ENCODE data around the gene BICDL1. TPM values are rescaled to one million over a fixed set of nuclear protein-coding genes. Genes with fewer than 3 reads are reported as not detected.

The BICDL1 gene
- total RNA-seq, 4 donors from 2014 or later: 0.47 to 13.9 (median 1.2) TPM

DNA sequence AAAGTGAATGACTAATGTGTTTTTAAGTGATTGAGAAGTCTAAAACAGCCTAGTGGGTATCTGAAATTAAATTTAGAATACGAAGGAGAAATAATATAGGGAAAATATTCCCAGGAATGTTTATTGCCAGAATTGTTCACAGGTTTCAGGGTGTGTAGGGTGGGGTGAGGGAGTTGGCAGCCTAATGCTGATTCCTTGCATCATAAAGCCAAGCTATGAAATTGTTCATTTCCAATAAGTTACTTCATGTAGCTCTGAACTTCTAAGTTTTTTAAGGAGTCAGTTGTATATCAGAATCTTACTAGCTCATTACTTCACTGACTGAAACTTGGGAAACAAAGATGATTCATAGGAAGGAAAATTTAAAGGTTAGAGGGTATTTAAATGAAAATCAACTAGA lies 71.2 kb downstream of the BICDL1 start:
- ATAC-seq: no peak
- H3K27ac ChIP-seq: no peak overlapping the region
- H3K4me3 ChIP-seq: no peak overlapping the region
- peaks cover 29% of the 10 kb centered on the region for H3K27me3 ChIP-seq
- no peaks in the 10 kb centered on the region for H3K36me3 ChIP-seq
- H3K4me1 ChIP-seq: no peaks in the 10 kb centered on the region
- no peaks in the 10 kb centered on the region for H3K9me3 ChIP-seq
- no peak for TF ChIP-seq EP300 (IDR thresholded peaks at IDR 0.05)
- no peak for TF ChIP-seq POLR2A (IDR thresholded peaks at IDR 0.05)
- TF ChIP-seq POLR2AphosphoS5 (IDR thresholded peaks at IDR 0.05): no peak
- TF ChIP-seq, protein P1, sequence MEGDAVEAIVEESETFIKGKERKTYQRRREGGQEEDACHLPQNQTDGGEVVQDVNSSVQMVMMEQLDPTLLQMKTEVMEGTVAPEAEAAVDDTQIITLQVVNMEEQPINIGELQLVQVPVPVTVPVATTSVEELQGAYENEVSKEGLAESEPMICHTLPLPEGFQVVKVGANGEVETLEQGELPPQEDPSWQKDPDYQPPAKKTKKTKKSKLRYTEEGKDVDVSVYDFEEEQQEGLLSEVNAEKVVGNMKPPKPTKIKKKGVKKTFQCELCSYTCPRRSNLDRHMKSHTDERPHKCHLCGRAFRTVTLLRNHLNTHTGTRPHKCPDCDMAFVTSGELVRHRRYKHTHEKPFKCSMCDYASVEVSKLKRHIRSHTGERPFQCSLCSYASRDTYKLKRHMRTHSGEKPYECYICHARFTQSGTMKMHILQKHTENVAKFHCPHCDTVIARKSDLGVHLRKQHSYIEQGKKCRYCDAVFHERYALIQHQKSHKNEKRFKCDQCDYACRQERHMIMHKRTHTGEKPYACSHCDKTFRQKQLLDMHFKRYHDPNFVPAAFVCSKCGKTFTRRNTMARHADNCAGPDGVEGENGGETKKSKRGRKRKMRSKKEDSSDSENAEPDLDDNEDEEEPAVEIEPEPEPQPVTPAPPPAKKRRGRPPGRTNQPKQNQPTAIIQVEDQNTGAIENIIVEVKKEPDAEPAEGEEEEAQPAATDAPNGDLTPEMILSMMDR (IDR thresholded peaks at IDR 0.05): no peak
- WGBS, 2 donors (ENCODE audit: low coverage in 1 of 2): 72 to 83% methylated on average over 1 of the region's 1 CpG

DNA sequence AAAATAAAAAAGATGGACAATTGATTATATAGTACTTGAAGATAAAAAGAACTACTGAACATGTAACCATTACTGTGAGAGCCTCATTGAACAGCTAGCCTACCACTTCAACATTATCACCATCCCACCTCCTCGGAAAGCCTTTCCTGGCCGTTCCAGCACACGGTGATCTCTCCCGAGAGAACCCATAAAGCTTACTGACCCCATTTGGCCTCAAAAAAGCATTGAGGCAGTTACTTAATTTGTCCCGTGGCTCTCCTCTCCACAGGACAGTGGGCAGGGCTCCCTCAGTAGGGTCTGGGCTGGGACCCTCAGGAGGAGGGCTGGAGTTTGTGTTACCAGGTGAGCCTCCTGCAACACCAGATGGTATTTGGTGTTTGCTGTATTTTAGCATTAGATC lies 71.7 kb downstream of the BICDL1 start:
- no peak for ATAC-seq
- peaks cover 32% of the 10 kb centered on the region for H3K27me3 ChIP-seq

DNA sequence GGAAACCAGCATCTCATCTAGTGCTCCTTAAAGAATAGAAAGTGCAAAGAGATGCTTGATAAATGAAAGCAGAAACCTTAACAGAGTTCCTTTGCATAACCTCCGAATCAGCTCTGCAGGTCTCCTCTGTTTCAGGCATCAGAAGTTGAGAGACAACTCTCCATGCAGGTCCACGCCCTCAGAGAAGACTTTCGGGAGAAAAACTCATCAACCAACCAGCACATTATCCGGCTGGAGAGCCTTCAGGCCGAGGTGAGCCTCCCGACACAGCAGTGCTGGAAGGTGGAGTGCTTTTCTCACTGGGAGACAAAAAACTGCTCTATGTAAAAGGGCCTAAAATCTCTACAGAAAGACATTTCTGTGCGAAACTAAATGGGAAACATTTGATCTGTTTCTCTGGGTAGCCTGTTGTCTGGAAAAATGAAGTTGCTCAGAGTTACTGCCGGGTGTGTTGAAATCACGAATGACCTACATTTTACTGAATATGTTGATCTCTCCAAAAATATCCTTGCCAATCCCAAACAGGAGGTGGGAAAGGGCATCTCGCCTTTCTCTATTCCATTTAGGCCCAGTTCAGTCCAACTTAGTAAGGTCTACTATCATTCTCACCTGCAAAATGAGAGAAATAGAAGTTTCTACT lies 72.7 kb downstream of the BICDL1 start:
- no peak overlapping the region for H3K27ac ChIP-seq
- WGBS, 2 donors (ENCODE audit: low coverage in 1 of 2): 82 to 91% methylated on average over 5 to 9 of the region's 10 CpGs
- no peaks in the 10 kb centered on the region for H3K4me1 ChIP-seq
- no peak for TF ChIP-seq POLR2AphosphoS5 (IDR thresholded peaks at IDR 0.05)
- no peak for ATAC-seq
- H3K27me3 ChIP-seq: peaks cover 28% of the 10 kb centered on the region
- no peaks in the 10 kb centered on the region for H3K36me3 ChIP-seq
- no peak overlapping the region for H3K4me3 ChIP-seq
- no peaks in the 10 kb centered on the region for H3K9me3 ChIP-seq

More for the DNA sequence above, 71.7 kb downstream of the BICDL1 start:
- Histone ChIP-seq H3K4me3 (no peak overlapping the region), H3K27ac (no peak overlapping the region), H3K9me3 (no peaks in the 10 kb centered on the region), H3K36me3 (no peaks in the 10 kb centered on the region), H3K4me1 (no peaks in the 10 kb centered on the region)
- WGBS, 2 donors (ENCODE audit: low coverage in 1 of 2): 62% methylated on average over 5 of the region's 5 CpGs; no CpG with 5 or more reads in 1 of the 2 donors
- TF ChIP-seq POLR2AphosphoS5 (IDR thresholded peaks at IDR 0.05) (no peak), POLR2A (IDR thresholded peaks at IDR 0.05) (no peak), EP300 (IDR thresholded peaks at IDR 0.05) (no peak)
- TF ChIP-seq, protein P1 (IDR thresholded peaks at IDR 0.05): no peak

DNA sequence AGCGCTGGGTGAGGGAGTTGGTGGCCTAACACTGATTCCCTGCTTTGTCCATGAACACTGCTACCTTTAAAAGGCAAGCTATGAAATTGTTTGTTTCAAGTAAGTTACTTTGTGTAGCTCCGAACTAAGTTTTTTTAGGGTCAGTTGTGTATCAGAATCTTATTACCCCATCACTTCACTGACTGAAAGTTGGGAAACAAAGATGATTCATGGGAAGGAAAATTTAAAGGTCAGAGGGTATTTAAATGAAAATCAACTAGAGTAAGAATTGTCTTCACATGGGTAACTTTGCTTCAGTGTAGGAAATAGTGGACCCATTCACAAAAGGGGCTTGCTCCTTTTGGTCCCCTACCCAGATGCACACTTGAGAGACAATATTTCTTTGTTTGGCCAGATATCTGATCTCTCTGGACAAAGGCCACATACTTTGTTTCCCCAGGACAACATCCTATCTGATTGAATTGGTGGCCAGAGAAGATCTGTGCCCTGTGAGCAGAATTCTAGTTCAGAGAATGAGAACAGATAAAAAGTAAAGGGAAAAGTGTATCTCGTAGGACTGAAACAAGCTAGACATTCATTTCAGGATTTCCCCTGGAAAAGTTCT lies 74.0 kb downstream of the BICDL1 start:
- TF ChIP-seq POLR2AphosphoS5 (IDR thresholded peaks at IDR 0.05): no peak
- TF ChIP-seq, protein P1 (IDR thresholded peaks at IDR 0.05): no peak
- no peak for TF ChIP-seq EP300 (IDR thresholded peaks at IDR 0.05)
- no peak for TF ChIP-seq POLR2A (IDR thresholded peaks at IDR 0.05)
- H3K4me3 ChIP-seq: no peak overlapping the region
- H3K9me3 ChIP-seq: no peaks in the 10 kb centered on the region
- no peak overlapping the region for H3K27ac ChIP-seq
- peaks cover 25% of the 10 kb centered on the region for H3K27me3 ChIP-seq
- H3K4me1 ChIP-seq: no peaks in the 10 kb centered on the region
- H3K36me3 ChIP-seq: no peaks in the 10 kb centered on the region
- 41 to 100% methylated on average over 2 to 3 of the region's 3 CpGs for WGBS, 2 donors (ENCODE audit: low coverage in 1 of 2)
- ATAC-seq: no peak

DNA sequence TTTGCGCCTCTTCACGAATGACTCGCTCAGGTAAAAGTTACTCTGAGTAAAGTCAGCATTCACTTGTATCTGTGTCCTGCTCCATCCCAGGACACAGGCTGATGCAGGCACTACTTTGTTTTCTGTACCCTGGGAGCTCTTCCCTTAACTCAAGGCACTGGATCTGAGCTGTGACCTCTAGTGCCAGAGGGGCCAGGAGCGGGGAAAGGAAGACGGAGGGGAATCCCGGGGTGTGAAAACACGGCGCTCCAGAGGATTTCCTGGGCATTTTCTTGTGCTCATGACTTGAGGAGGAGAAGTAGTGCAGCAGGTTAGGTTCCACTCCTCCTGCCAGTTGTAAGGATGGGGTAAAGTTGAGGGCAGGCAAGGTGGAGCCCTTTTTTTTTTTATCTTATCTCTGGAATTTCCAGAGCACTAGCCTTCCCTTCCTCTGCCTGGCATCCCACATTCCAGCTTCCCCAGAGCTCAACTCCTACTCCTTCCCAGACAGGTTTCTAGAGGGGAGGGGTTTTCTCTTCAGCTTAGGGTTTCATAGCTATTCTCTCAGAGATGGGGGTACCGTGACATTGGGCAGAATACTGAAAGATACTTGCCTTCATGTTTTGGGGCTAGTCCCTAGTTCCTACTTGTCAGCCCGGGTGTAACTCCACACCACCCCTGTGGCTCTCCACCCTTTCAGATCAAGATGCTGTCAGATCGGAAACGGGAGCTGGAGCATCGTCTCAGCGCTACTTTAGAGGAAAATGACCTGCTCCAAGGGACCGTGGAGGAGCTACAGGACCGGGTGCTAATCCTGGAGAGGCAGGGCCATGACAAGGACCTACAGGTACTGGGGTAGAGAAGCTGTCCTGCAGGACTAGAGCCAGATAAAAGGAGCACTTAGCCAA lies 75.3 kb downstream of the BICDL1 start:
- Histone ChIP-seq H3K27me3 (peaks cover 25% of the 10 kb centered on the region), H3K27ac (no peak overlapping the region), H3K4me3 (no peak overlapping the region), H3K9me3 (no peaks in the 10 kb centered on the region), H3K36me3 (no peaks in the 10 kb centered on the region), H3K4me1 (no peaks in the 10 kb centered on the region)
- WGBS, 2 donors (ENCODE audit: low coverage in 1 of 2): 44 to 47% methylated on average over 9 to 10 of the region's 16 CpGs
- no peak for ATAC-seq
- TF ChIP-seq POLR2A (IDR thresholded peaks at IDR 0.05) (no peak), EP300 (IDR thresholded peaks at IDR 0.05) (no peak), POLR2AphosphoS5 (IDR thresholded peaks at IDR 0.05) (no peak)
- TF ChIP-seq, protein P1 (IDR thresholded peaks at IDR 0.05): no peak
